OCI-LY1 (cell line): Measurements from ENCODE around the gene CCDC71L.

Experiments used
- EZH2 ChIP-seq: fragments of 200-600 bp; sonication (generic), shearing (Covaris generic); IDR thresholded peaks from 2 replicates; pipeline ENCODE4 v1.8.0; 2017; ENCODE audit warnings: borderline replicate concordance, mixed run types, mild to moderate bottlenecking, antibody characterized with exemption, low read length, moderate library complexity, mixed read lengths
- TF ChIP-seq, protein P1 (sequence below): fragments of 200-600 bp; sonication (generic), shearing (Covaris generic); IDR thresholded peaks from 2 replicates; pipeline ENCODE4 v1.5.1; 2017; ENCODE audit warnings: mild to moderate bottlenecking, antibody characterized with exemption, low read length, moderate library complexity, mixed read lengths

DNA sequence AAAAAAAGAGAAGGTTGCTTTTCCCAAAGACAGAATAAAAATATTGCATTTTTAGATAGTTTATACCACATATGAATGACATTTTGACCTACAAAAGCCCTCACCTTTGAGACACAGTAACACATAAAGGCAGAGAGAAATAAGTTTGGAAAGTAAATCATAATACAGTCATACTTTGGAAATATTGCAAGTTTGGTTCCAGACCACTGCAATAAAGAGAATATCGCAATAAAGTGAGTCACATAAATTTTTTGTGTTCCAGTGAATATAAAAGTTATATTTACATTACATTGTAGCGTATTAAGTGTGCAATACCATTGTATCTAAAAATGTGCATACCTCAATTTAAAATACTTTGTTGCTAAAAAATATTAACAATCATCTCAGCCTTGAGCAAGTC lies 40.3 kb downstream of the CCDC71L start:
- TF ChIP-seq, protein P1, sequence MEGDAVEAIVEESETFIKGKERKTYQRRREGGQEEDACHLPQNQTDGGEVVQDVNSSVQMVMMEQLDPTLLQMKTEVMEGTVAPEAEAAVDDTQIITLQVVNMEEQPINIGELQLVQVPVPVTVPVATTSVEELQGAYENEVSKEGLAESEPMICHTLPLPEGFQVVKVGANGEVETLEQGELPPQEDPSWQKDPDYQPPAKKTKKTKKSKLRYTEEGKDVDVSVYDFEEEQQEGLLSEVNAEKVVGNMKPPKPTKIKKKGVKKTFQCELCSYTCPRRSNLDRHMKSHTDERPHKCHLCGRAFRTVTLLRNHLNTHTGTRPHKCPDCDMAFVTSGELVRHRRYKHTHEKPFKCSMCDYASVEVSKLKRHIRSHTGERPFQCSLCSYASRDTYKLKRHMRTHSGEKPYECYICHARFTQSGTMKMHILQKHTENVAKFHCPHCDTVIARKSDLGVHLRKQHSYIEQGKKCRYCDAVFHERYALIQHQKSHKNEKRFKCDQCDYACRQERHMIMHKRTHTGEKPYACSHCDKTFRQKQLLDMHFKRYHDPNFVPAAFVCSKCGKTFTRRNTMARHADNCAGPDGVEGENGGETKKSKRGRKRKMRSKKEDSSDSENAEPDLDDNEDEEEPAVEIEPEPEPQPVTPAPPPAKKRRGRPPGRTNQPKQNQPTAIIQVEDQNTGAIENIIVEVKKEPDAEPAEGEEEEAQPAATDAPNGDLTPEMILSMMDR = no peak
- TF ChIP-seq EZH2 = no peak
